Adrenal gland (tissue), 5 donors: Measurements from ENCODE around the gene TPD52L1.

ENCODE experiments used
- POLR2A ChIP-seq, 2 donors: fragments of 450-650 bp; IDR thresholded peaks; one replicate each; pipeline ENCODE4 v1.6.1; 2017; ENCODE audit warnings: antibody characterized with exemption in 2 of 2, mild to moderate bottlenecking in 2 of 2, moderate library complexity in 1 of 2
- TF ChIP-seq, protein P1 (sequence below), 6 experiments: fragments of 450-650 bp in 4 of 6; fragments of 200-600 bp in 2 of 6; sonication (generic) in 1 of 6; IDR thresholded peaks; 1 replicate in 5 of 6; 2 replicates in 1 of 6; pipeline versions ENCODE4 v1.5.1 to v1.8.0; 2016 to 2021; ENCODE audit warnings: antibody characterized with exemption in 6 of 6, mild to moderate bottlenecking in 2 of 6, moderate library complexity in 1 of 6
- donor health status: DM: no; HTN: no; CAD: no.

DNA sequence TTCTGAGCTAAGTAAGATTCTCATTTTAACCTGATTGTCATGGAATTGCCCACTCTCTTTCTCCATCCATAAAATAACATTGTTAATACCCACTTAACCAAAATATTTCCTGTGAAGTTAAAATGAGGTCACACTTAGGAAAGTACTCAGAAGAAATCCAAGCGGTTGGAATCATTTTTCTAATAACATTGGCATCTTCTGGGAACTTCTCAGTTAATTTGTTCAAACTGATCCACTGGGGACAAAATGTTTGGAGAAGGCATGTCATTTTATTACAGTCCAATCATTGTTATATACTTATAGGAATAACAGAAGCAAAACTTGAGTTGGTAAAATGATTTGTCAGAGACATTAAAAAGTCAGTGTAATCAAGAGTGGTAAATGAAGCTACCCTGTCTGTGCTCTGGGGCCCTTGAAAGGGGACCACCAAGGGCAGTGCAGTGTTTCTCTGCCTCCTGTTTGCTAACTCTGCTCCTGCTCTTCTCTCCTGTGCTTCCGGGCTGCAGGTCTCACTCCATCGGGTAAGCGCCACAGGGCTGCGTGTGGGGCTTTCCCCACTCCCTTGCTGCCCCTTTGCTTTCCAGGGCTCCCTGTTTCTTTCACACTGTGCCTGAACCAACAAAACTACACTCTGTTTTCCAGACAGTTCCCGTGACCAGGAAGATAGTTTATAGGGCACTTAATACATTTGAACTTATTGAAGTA, 98.1 kb downstream of the TPD52L1 start:
- TF ChIP-seq, protein P1, sequence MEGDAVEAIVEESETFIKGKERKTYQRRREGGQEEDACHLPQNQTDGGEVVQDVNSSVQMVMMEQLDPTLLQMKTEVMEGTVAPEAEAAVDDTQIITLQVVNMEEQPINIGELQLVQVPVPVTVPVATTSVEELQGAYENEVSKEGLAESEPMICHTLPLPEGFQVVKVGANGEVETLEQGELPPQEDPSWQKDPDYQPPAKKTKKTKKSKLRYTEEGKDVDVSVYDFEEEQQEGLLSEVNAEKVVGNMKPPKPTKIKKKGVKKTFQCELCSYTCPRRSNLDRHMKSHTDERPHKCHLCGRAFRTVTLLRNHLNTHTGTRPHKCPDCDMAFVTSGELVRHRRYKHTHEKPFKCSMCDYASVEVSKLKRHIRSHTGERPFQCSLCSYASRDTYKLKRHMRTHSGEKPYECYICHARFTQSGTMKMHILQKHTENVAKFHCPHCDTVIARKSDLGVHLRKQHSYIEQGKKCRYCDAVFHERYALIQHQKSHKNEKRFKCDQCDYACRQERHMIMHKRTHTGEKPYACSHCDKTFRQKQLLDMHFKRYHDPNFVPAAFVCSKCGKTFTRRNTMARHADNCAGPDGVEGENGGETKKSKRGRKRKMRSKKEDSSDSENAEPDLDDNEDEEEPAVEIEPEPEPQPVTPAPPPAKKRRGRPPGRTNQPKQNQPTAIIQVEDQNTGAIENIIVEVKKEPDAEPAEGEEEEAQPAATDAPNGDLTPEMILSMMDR (IDR thresholded peaks at IDR 0.05), result no peak
- TF ChIP-seq POLR2A (IDR thresholded peaks at IDR 0.05), result no peak
